H1 (cell line): ENCODE measurements around the gene TRUB1. TPM values are rescaled to one million over a fixed set of nuclear protein-coding genes. Genes with fewer than 3 reads are reported as not detected.

ENCODE experiments used
- CTCF ChIA-PET: fragments of 300-600 bp; sonication (Branson Sonifier 250); formaldehyde crosslinking; loops from one replicate; lab custom pipeline; 2021; ENCODE audit not compliant: partially characterized antibody; lab: Charles Lee
- POLR2A ChIA-PET: fragments of 300-600 bp; sonication (Branson Sonifier 250); formaldehyde crosslinking; loops from one replicate; lab custom pipeline; 2021; ENCODE audit warnings: inconsistent platforms; ENCODE audit not compliant: partially characterized antibody; lab: Charles Lee
- DNase-seq, 2 experiments: peaks; one replicate each; pipeline versions ENCODE4 v3.0.0 to v3.0.0-alpha.2; 2010 to 2022; ENCODE audit warnings: low spot score in 2 of 2, low read depth in 1 of 2, mixed read lengths in 1 of 2
- FAIRE-seq: peaks from 2 replicates; lab custom pipeline; 2011; peaks lifted over from hg19 to GRCh38; lab: Jason Lieb, UNC
- H2AFZ ChIP-seq: 2 replicates; pipeline ENCODE4 v1.8.1; 2012; ENCODE audit warnings: low read length, inconsistent platforms
- H2AK5ac ChIP-seq: 2 replicates; pipeline ENCODE4 v1.6.1; 2013; ENCODE audit warnings: low read depth, low read length
- H2BK120ac ChIP-seq: replicated peaks from 2 replicates; pipeline ENCODE3; 2013; ENCODE audit warnings: low read depth, low read length, inconsistent platforms
- H2BK12ac ChIP-seq: 2 replicates; pipeline ENCODE4 v1.6.1; 2013; ENCODE audit warnings: low read depth, low read length
- H2BK15ac ChIP-seq: 2 replicates; pipeline ENCODE4 v1.6.1; 2013; ENCODE audit warnings: low read length
- H2BK20ac ChIP-seq: 2 replicates; pipeline ENCODE4 v1.6.1; 2013; ENCODE audit warnings: low read length
- H2BK5ac ChIP-seq: 2 replicates; pipeline ENCODE4 v1.6.1; 2013; ENCODE audit warnings: low read depth, low read length
- H3K14ac ChIP-seq: 2 replicates; pipeline ENCODE4 v1.6.1; 2013; ENCODE audit warnings: inconsistent platforms; ENCODE audit not compliant: insufficient read length
- H3K18ac ChIP-seq: 2 replicates; pipeline ENCODE4 v1.6.1; 2013; ENCODE audit warnings: low read length; ENCODE audit errors: extremely low read depth
- H3K23ac ChIP-seq: 2 replicates; pipeline ENCODE4 v1.6.1; 2013; ENCODE audit warnings: inconsistent platforms; ENCODE audit not compliant: insufficient read length
- H3K23me2 ChIP-seq: 2 replicates; pipeline ENCODE4 v1.6.1; 2013; ENCODE audit warnings: low read depth, low read length
- H3K27ac ChIP-seq: 2 replicates; pipeline ENCODE4 v1.6.1; 2011; ENCODE audit warnings: low read depth, low read length, inconsistent platforms
- H3K27me3 ChIP-seq, 4 experiments: replicated peaks in 1 of 4; 1 replicate in 1 of 4; 2 replicates in 3 of 4; pipeline versions ENCODE4 v1.6.1 to v1.8.1; 2011 to 2013; ENCODE audit warnings: low read length in 3 of 4, mild to moderate bottlenecking in 3 of 4, inconsistent platforms in 2 of 4, mixed read lengths in 2 of 4, moderate library complexity in 1 of 4; ENCODE audit not compliant: control insufficient read depth in 3 of 4, insufficient read depth in 3 of 4; ENCODE audit errors: extremely low read depth in 1 of 4
- H3K36me3 ChIP-seq, 4 experiments: 2 replicates each; pipeline versions ENCODE4 v1.6.1 to v1.8.1; 2011 to 2013; ENCODE audit warnings: mild to moderate bottlenecking in 4 of 4, low read length in 3 of 4, moderate library complexity in 2 of 4, control low read depth in 1 of 4, inconsistent platforms in 1 of 4; ENCODE audit not compliant: insufficient read depth in 4 of 4, control insufficient read depth in 2 of 4
- H3K4ac ChIP-seq: replicated peaks from 2 replicates; pipeline ENCODE3; 2013; ENCODE audit warnings: low read length, low read depth, mixed read lengths, inconsistent platforms; ENCODE audit not compliant: insufficient read length
- H3K4me1 ChIP-seq, 4 experiments: replicated peaks in 1 of 4; 1 replicate in 1 of 4; 2 replicates in 3 of 4; pipeline versions ENCODE4 v1.6.1 to v1.8.1; 2011 to 2013; ENCODE audit warnings: low read length in 3 of 4, inconsistent platforms in 2 of 4, mixed read lengths in 1 of 4; ENCODE audit not compliant: insufficient read depth in 4 of 4, control insufficient read depth in 3 of 4
- H3K4me2 ChIP-seq, 2 experiments: 2 replicates each; pipeline versions ENCODE4 v1.6.1 to v1.8.1; 2011 to 2013; ENCODE audit warnings: low read depth in 2 of 2, low read length in 2 of 2, control low read depth in 1 of 2, inconsistent platforms in 1 of 2, mild to moderate bottlenecking in 1 of 2; ENCODE audit not compliant: insufficient read depth in 1 of 2
- H3K4me3 ChIP-seq, 4 experiments: fragments of 200-600, 300-600 bp in 1 of 4; sonication (generic), shearing (Covaris generic), sonication (Bioruptor Twin) in 1 of 4; 2 replicates each; pipeline versions ENCODE4 v1.5.1 to v1.8.1; 2011 to 2016; ENCODE audit warnings: low read length in 4 of 4, low read depth in 3 of 4, control low read depth in 2 of 4, inconsistent platforms in 2 of 4, mild to moderate bottlenecking in 2 of 4, mixed read lengths in 1 of 4, moderate library complexity in 1 of 4; ENCODE audit not compliant: insufficient read depth in 2 of 4; ENCODE audit errors: extremely low read depth in 1 of 4
- H3K56ac ChIP-seq: replicated peaks from 2 replicates; pipeline ENCODE3; 2013; ENCODE audit warnings: low read depth, mild to moderate bottlenecking, mixed read lengths, low read length, inconsistent platforms; ENCODE audit not compliant: insufficient read length
- H3K79me1 ChIP-seq: 2 replicates; pipeline ENCODE4 v1.6.1; 2013; ENCODE audit warnings: low read depth, low read length, control low read depth
- H3K79me2 ChIP-seq, 2 experiments: 2 replicates each; pipeline versions ENCODE4 v1.6.1 to v1.8.1; 2012 to 2013; ENCODE audit warnings: low read length in 2 of 2, mild to moderate bottlenecking in 2 of 2, inconsistent platforms in 1 of 2; ENCODE audit not compliant: insufficient read depth in 2 of 2, control insufficient read depth in 1 of 2
- H3K9ac ChIP-seq, 4 experiments: replicated peaks in 1 of 4; 1 replicate in 1 of 4; 2 replicates in 3 of 4; pipeline versions ENCODE4 v1.6.1 to v1.8.1; 2011 to 2013; ENCODE audit warnings: low read depth in 3 of 4, low read length in 3 of 4, control low read depth in 2 of 4, mild to moderate bottlenecking in 2 of 4, moderate library complexity in 2 of 4, inconsistent platforms in 1 of 4; ENCODE audit errors: extremely low read depth in 1 of 4
- H3K9me3 ChIP-seq, 2 experiments: 2 replicates each; pipeline versions ENCODE4 v1.6.1 to v1.8.1; 2012 to 2013; ENCODE audit warnings: mild to moderate bottlenecking in 2 of 2, moderate library complexity in 2 of 2, control low read depth in 1 of 2, inconsistent platforms in 1 of 2, low read depth in 1 of 2, low read length in 1 of 2, mixed read lengths in 1 of 2; ENCODE audit not compliant: insufficient read depth in 2 of 2
- H4K20me1 ChIP-seq, 2 experiments: replicated peaks in 1 of 2; 2 replicates each; pipeline versions ENCODE3 to v1.8.1; 2011 to 2013; ENCODE audit warnings: inconsistent platforms in 2 of 2, low read length in 2 of 2, mild to moderate bottlenecking in 1 of 2; ENCODE audit not compliant: insufficient read depth in 2 of 2, control insufficient read depth in 1 of 2
- H4K5ac ChIP-seq: 2 replicates; pipeline ENCODE4 v1.6.1; 2013; ENCODE audit warnings: low read length, low read depth, mixed read lengths, inconsistent platforms; ENCODE audit not compliant: insufficient read length
- H4K8ac ChIP-seq: 2 replicates; pipeline ENCODE4 v1.8.0; 2013; ENCODE audit warnings: mild to moderate bottlenecking, moderate library complexity, low read length, inconsistent platforms; ENCODE audit not compliant: insufficient read depth; ENCODE audit errors: extremely low read depth
- H4K91ac ChIP-seq: replicated peaks from 2 replicates; pipeline ENCODE3; 2013; ENCODE audit warnings: low read length, mixed read lengths, inconsistent platforms; ENCODE audit not compliant: insufficient read length
- ATF2 ChIP-seq: IDR thresholded peaks from 2 replicates; pipeline ENCODE4 v1.6.1; 2012; ENCODE audit warnings: low read length, inconsistent platforms
- TCF12 ChIP-seq: IDR thresholded peaks from 2 replicates; pipeline ENCODE4 v1.6.1; 2011; ENCODE audit warnings: low read depth, mild to moderate bottlenecking, low read length
- polyA plus RNA-seq, 7 experiments: library from polyadenylated mRNA; depleted of rRNA in 3 of 7; stranded (reverse) in 5 of 7; unstranded in 2 of 7; fragments of >200 nt in 5 of 7; fragments of 200-250 nt in 2 of 7; gene quantifications; 1 replicate in 5 of 7; 2 replicates in 1 of 7; 4 replicates in 1 of 7; pipeline versions ENCODE4 v1.2.1 to v1.2.3, GENCODE V29; 2011 to 2013; ENCODE audit warnings: missing spikeins in 2 of 7, mixed read lengths in 2 of 7
- total RNA-seq: library from RNA; stranded (reverse); fragmentation: NEBNext Ultra II Directional; extraction: Animal tissue kit (Norgen Biotek cat#: 25700); gene quantifications from 2 replicates; pipeline ENCODE4 v1.2.1, GENCODE V29; 2021

The TRUB1 gene
- total and polyA plus RNA-seq, 2 of the 8 experiments (the other 6 are each of a cell fraction or from before 2014, with no cell fraction given), result 6.3 to 22.2 TPM

GRCh38 chr10:114894911-114895310 lies 43.1 kb upstream of the TRUB1 start:
- Histone ChIP-seq H2AFZ (no peak overlapping the region), H3K23me2 (no peaks in the 10 kb centered on the region; the same call in 1 of the 2 replicates), H3K56ac (no peak overlapping the region), H3K27me3 (no peaks in the 10 kb centered on the region), H3K9ac (no peak overlapping the region), H2BK20ac (no peak overlapping the region), H3K36me3 (no peaks in the 10 kb centered on the region), H2BK5ac (no peak overlapping the region), H3K14ac (no peak overlapping the region), H3K23ac (no peak overlapping the region), H4K20me1 (no peaks in the 10 kb centered on the region), H2BK120ac (no peak overlapping the region), H3K9me3 (no peaks in the 10 kb centered on the region), H3K4me3 (no peak overlapping the region), H3K4ac (no peak overlapping the region), H3K79me1 (no peaks in the 10 kb centered on the region), H3K79me2 (no peaks in the 10 kb centered on the region), H2BK15ac (no peak overlapping the region), H3K4me1 (peaks cover 0 to 4% (median 0%) of the 10 kb centered on the region in 4 experiments; a peak in 1 of 7 replicates), H4K8ac (no peak overlapping the region), H3K27ac (no peak overlapping the region), H3K4me2 (no peak overlapping the region), H2BK12ac (no peak overlapping the region), H3K18ac (no peak overlapping the region), H4K5ac (no peak overlapping the region), H2AK5ac (no peak overlapping the region), H4K91ac (no peak overlapping the region)
- TF ChIP-seq TCF12, result no peak
- TF ChIP-seq ATF2, result no peak
- DNase-seq (no peak), FAIRE-seq (no peak)
- ChIA-PET CTCF (interaction anchor here (1.5 to 5.4 kb wide), 3 partner anchors 12 to 18 kb away, joined by 4 to 26 read pairs (median 7); no protein-coding TSS in a partner anchor), POLR2A (interaction anchor here (1.0 kb wide), 1 partner anchor 74 kb away, joined by 3 read pairs; no protein-coding TSS in a partner anchor)
